OCI-M2 (cell line): ENCODE data around the gene EQTN.
"Not testable (repeated sequence)": the region's sequence is repeated elsewhere in the genome, so short reads cannot be mapped to it uniquely, and the experiment has no call there.

Source experiments
- DNase-seq: peaks from one replicate; lab custom pipeline; 2025; ENCODE audit not compliant: unreplicated experiment; lab: John Stamatoyannopoulos, UW

Gene EQTN

DNA sequence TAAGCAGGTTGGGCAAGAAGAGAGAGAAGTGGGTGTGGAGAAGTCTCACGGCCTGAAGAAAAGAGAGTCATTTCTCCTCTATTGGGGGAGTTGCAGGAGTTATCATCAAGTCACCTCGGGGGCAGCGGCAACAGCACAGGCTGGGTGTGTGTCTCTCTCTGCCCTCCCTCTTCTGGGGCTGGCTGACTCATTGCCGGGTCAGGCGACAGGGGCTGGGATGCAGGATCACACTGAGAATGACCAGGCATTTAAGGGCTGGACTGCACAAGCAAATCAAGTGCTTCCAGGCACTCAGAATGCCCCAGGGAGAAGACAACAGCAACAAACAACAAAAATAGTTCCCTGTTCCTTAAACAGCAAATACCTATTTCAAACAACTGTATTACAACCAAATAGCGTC is 6.3 kb upstream of the EQTN start:
- no peak for DNase-seq

DNA sequence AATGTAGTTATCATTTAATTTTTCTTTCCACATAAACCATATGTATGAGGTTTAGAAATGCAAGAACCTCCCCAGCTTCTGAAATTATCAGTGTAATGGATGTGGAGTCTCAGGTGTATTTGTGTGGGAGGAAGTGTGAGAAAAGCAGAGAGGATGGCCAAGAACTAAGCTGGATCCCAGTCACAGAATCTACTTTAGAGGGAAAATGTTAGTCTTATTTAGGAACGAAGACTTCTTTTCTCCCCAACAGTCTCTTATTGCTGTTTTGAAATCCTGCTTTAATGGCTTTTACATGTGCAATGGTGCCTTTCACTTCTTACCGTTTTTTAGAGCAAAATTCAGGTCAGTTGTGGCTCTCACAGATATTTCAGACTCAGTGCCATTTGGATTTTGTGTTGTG is 3.0 kb downstream of the EQTN start:
- DNase-seq: no peak

DNA sequence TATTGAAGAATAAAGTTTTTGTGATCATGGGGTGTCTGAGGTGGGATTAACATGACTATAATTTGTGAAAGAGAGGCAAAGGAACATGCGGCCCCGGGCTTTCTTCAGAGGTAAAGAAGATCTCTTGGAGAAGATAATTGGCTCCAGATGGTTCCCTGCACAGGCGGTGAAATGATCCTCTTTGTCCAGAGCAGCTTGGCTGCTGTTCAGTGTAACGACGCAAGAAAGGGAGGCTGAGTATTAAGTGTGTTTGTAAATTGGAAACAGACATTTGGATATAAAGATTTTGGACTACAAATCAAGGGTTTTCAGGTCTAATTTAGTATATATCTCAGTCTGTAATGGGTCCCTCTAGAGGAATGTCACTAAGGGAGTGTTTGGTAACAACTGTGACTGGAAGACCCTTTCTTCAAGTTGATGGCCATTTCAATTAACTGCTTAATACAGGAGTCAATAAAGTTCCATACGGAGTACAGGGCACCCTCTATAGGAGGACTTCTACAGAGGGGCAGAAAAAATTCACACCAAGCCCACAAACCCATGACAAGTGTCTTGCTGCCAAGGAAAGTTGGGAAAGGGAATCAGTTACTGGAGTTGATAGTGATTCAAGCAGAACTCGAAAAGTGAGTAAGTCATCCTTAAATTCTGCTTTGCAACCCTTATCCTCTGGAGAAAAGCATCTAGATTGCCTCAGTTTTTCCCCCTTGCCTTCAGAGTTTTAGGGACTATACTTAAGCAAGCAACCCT is 4.1 kb downstream of the EQTN start:
- no peak for DNase-seq

DNA sequence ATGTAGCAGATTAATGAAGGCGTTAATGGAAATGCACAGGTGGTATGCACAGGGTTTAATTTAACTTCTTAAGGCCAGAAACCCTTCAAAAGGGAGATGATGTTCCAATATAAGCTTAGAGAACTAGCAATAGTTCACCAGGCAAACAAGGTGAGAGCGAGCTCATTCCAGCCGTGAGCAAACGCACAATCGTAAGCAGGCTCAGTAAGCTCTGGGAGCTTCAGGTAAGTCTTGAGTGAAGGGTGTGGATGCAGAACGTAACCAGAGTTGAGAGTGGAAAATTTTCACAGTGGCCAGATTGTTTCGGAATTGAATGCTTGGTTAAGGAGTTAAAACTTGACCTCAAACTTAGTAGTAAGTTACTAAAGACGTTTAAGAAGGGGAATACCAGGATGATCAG is 5.7 kb downstream of the EQTN start:
- DNase-seq: no peak

DNA sequence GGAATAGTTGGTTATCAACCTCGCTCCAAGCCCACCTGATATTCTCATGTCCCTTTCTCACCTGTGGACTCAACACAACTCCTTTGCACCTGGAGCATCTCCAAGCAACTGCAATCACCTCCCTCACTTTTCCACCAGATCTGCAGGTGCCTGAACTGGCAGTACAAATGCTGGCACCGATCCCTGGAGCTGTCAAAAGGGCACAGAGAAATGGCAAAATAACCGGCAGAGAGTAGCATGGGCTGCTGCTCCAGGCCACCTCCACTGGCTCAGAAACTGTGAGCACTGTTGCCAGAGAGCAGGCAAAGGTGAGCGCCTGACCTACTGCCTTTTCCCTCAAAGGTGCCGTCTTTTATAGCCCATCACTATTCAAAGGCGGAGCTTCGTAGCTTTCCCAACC is 14.7 kb downstream of the EQTN start:
- DNase-seq: no peak

DNA sequence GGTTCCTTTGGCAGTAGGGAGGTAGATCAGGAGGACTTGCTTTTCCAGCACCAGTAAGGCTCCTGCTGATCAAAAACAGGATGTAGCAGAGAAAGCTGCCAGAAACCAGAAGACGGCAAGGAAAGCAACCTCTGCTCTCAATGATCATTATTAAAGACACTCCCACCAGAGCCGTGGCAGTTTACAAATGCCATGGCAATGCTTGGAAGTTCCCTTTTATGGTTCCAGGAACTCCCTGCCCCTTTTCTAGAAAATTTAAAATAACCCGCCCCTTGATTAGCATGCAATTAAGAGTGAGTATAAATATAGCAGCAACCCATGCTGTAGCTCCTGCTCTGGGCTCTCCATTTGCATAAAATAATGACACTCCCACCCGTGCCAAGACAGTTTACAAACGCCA is 16.1 kb downstream of the EQTN start:
- DNase-seq: no peak

DNA sequence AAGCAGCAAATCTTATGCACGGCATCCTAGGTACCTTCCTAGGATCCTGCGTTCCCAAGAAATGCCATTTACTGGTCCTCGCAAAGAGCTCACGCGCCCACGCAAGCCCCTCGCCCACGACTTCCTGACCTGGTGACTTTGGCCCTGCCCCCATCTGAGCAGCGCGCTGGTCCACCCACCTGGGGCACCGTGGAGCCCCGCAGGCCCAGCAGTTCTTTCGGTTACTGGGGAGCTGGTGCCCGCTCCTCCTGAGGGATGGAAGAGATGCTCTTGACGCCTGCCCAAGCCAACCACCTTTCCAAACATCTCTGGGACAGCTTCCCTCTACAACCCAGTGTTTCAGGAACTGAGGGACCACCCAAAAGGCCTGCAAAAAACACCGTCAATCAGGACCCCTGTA is 16.7 kb downstream of the EQTN start:
- no peak for DNase-seq

DNA sequence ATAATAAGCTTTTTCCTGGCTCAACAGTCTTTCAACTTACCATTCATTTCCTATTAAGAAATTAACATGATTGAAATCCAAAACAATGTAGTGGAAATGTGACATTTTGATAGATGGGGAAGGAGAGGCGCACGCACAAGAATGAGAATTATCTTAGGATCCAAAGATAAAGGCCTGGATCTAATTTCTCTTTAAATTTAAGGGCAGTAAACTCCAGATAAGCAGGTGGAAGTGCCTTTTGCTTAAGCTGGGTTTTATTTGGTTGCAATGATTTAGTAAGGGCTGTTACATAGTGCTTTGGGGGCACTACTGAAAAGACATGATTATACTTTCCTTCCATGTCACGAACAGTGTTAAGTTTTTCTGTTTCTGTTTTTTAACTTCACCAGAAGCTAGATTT is 17.3 kb downstream of the EQTN start:
- no peak for DNase-seq

DNA sequence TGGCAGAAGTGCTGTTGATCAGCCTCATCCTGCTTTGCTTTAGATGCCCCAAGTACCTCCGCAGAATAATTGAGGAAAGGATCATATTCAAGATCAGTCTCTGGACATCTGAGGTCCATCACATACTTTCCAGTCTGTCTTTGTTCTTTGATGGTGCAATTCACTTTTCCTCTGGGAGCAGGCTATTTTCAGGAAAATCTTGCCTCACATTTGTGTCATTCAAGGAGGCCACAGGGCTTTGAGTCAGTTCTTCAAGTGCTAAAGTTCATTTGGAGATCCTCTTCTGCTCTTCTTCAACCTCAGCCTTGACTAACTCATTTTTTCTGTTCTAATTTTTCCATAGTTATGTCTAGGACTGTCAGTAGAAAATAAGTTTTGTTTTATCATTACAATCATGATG is 18.6 kb downstream of the EQTN start:
- DNase-seq: no peak

DNA sequence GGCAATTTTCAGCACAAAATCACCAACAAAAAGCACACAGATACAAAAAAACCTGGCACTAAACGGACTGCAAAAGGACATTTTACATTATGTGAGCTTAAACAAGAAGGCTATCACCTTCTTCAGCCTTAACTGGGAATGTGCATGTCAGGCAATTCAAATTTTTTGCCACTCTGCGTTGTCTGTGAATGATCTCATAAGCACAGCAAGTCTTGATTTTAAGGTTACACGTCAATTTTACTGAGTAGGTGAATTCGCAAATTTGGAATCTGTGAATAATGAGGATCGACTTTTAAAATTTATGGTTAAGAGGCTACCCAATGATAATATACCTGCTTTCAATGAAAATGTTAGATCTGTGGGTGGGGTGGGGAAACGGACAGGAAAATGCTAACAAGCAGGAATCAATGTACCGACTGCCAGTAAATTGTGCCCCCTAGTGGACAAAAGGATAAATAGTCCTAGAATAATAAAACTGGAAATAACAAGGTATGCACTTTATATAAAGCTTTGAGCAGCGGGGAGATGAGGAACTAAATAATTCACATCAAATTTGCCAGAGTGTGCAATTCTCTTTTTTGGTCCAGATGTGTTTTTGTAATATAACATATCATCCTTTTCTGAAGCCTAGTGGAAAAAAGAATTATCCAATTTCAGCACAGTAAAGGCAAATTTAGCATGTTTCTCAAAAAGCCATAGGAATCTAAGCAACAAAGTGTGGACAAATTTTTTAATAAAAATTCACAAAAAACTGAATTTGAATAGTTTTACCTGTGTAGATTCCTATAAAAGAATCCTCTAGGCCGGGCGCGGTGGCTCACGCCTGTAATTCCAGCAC is 20.5 kb downstream of the EQTN start:
- no peak for DNase-seq

DNA sequence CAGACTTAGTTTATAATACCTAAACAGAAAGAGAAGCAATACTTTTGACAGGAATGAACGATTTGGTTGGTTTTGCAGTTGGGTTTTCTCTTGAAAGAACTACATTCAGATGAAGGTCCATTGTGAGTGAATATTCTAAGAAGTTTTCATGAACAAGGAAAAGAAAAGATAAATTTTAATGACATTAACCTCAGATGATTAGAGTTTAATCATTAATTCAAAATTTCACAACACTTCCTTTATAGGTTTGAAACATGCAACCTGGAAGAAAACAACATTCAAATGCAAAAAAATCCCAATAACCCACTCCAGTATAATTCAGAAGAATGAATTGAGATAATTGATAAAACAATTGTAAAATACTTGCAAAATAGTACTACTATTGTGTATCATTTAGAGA is 23.8 kb downstream of the EQTN start:
- no peak for DNase-seq

DNA sequence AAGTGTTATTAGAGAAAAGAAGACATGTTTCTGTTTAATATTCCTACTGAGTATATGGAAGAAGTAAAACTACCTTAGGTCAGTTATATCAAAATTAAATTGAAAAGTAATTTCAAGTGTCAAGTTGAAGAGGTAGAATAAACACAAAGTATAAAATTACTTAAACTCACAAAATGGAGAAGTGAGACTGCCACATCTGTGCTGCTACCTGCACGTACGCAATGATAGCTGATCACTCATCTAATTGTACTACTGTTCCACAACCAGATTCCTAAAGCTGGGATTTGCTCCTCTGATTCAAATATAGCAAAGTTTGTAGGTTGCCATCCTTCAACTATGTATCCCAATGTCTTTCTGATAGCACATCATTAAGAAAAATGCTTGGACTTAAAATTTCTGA is 24.8 kb downstream of the EQTN start:
- no peak for DNase-seq

DNA sequence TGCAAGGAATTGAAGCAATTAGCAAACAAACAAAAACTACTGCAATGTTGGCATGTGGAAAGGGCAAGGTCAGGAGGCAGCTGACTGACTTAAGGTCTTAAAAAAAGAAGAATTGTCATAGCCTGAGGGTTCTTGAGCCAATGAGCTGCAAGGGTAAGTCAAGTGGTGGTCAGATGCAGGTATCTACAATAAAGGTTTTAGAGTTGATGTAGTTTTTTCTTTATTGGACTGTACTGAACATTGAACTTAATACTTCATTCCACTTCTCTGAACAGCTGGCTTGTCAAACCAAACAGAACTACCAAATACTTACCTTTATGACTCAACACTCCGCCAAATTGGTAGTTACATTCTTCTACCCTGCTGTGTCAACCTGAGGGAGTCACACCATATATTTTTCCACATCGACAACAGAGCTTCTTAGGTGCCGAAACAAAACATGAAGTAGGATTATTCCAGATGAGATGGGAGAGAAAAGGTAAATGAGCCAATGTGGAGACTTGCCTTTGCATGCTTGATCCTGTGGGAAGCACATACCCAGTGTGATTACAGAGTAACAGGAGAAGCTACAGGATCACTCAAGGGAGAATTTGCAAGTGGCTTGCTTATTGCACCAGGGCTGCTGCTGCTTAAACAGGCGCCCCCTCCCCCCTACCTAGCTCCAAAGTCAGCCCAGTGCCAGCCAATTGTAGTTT is 35.3 kb downstream of the EQTN start:
- DNase-seq: no peak

DNA sequence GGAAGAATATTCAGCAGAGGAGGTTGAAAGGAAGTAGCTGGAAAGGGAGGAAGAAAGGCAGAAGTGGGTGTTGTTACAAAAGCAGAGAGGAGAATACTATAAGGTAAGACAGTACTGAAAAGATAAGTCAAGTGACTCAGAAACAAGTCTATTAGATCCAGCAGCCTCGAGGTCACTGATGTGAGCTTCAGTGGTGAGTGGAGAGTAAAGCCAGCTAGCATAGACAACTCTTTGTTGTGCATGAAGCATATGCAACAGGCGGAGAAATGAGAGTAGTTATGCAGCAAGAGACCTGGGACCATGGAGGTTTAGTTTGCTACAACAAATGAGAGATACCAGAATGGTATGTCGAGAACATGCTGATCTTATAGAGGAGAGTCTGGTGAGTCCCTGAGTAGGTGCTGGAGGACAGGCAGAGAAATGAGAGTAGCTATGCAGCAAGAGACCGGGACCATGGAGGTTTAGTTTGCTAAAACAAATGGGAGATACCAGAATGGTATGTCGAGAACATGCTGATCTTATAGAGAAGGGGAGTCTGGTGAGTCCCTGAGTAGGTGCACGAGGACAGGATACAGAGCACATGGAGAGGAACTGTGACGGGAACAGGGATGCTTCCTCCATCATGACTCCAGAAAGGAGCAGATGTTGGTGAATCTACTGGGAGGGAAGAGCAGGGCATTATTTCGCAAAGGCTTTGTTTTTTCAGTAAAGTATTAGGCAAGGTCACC is 36.0 kb downstream of the EQTN start:
- DNase-seq: no peak

DNA sequence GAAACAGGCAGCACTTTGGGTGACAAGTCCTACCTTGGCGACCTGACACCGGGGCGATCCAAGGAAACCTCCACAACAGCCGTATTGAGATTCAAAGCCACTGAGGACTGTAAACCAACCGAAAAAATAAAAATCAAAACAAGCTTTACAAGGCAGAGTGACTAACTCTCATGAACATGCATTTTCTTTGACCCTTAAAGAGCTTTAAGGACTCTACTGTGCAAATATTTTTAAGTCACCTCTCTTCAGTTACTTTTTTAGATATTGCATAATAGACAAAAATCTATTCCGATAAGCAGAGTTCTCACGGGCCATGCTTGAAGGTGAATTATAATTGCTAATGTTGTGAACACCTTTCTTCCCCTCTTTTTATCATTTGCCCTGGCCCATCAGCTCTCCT is 38.3 kb downstream of the EQTN start:
- DNase-seq: no peak

DNA sequence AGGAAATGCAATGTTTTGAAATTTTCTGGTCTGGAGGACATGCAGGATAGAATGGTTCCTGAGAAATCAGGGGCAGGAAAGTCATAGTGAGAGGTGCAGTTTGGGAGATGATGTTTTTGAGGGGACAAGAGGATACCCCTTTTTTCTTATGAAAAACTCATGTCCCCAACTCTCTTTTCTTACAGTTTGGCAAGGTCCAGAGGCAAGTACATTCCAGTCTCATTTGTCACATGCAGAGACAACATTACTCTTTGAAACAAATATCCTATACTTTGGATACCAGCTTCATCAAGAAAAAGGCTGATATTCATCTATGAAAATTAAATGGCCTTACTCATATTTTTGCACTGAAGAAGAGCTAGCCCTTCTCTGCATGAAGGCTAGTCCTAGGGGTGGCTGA is 48.2 kb downstream of the EQTN start:
- no peak for DNase-seq

DNA sequence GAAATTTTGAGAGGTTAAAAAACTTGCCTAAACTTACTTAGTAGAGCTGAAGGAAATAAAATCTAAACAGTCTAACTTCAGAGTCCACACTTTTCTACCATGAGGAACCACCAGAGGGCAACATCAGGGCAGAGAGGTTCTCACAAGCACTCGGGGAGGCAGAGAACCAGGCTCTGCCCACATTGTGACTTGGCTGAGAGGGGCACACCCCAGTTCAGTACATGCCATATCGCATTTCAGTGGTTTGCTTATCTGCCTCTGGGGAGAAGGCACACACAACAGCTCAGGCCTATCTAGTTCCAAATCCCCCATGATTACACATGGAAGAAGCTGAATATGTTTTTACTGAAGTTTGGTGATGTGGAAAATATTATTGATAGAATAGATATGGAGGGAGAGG is 49.2 kb downstream of the EQTN start:
- no peak for DNase-seq

DNA sequence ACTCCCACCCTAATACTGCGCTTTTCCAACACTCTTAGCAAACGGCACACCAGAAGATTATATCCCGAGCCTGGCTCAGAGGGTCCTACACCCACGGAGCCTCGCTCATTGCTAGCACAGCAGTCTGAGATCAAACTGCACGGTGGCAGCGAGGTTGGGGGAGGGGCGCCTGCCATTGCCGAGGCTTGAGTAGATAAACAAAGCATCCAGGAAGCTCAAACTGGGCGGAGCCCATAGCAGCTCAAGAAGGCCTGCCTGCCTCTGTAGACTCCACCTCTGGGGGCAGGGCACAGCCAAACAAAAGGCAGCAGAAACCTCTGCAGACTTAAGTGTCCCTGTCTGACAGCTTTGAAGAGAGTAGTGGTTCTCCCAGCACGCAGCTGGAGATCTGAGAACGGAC is 57.3 kb downstream of the EQTN start:
- DNase-seq: not testable (repeated sequence)
